NT2/D1 (cell line): ENCODE results near the gene GCNA.

Experiments
- DNase-seq: peaks from one replicate; pipeline ENCODE4 v3.0.0-alpha.2; 2011; ENCODE audit warnings: low read depth, low spot score
- H3K27me3 ChIP-seq: 2 replicates; pipeline ENCODE4 v1.6.0; 2011; ENCODE audit warnings: mild to moderate bottlenecking; ENCODE audit not compliant: insufficient read length, insufficient read depth
- H3K36me3 ChIP-seq: 2 replicates; pipeline ENCODE4 v1.6.1; 2011; ENCODE audit warnings: mild to moderate bottlenecking, low read length, mixed read lengths; ENCODE audit not compliant: insufficient read depth, insufficient read length
- H3K4me1 ChIP-seq: 2 replicates; pipeline ENCODE4 v1.5.1; 2011; ENCODE audit not compliant: insufficient read depth, insufficient read length
- H3K4me3 ChIP-seq: 2 replicates; pipeline ENCODE4 v1.5.1; 2011; ENCODE audit warnings: low read depth; ENCODE audit not compliant: insufficient read length
- H3K9ac ChIP-seq: 2 replicates; pipeline ENCODE4 v1.6.0; 2011; ENCODE audit warnings: low read depth; ENCODE audit not compliant: insufficient read length
- H3K9me3 ChIP-seq: 2 replicates; pipeline ENCODE4 v1.5.1; 2011; ENCODE audit warnings: mild to moderate bottlenecking, low read length; ENCODE audit not compliant: insufficient read depth
- SUZ12 ChIP-seq: IDR thresholded peaks from 2 replicates; pipeline ENCODE4 v1.6.1; 2011; ENCODE audit not compliant: insufficient read length, insufficient read depth; ENCODE audit errors: extremely low read depth
- YY1 ChIP-seq: IDR thresholded peaks from 2 replicates; pipeline ENCODE4 v1.6.1; 2011; ENCODE audit not compliant: insufficient read length, insufficient read depth
- ZNF274 ChIP-seq: IDR thresholded peaks from 2 replicates; pipeline ENCODE4 v1.6.1; 2011; ENCODE audit warnings: mild to moderate bottlenecking, low read depth, low read length

GCNA gene

GRCh38 chrX:71650333-71650969 is 72.2 kb downstream of the GCNA start:
- no peaks in the 10 kb centered on the region for H3K4me1 ChIP-seq
- H3K36me3 ChIP-seq, result no peaks in the 10 kb centered on the region
- no peak overlapping the region for H3K4me3 ChIP-seq
- no peaks in the 10 kb centered on the region for H3K27me3 ChIP-seq
- TF ChIP-seq SUZ12, result no peak
- TF ChIP-seq YY1, result no peak
- TF ChIP-seq ZNF274, result no peak
- H3K9ac ChIP-seq, result no peak overlapping the region
- DNase-seq, result no peak
- H3K9me3 ChIP-seq, result no peaks in the 10 kb centered on the region; the same call in 1 of the 2 replicates

- Histone ChIP-seq H3K36me3 (no peaks in the 10 kb centered on the region), H3K4me1 (no peaks in the 10 kb centered on the region), H3K27me3 (no peaks in the 10 kb centered on the region), H3K9ac (no peak overlapping the region), H3K9me3 (no peaks in the 10 kb centered on the region; the same call in 1 of the 2 replicates), H3K4me3 (no peak overlapping the region)
- TF ChIP-seq SUZ12 (no peak), YY1 (no peak), ZNF274 (no peak)
- peak; percentile 36 for DNase-seq
Measured at GRCh38 chrX:71652405-71652804, 74.2 kb downstream of the GCNA start.

GRCh38 chrX:71653344-71653743 is 75.1 kb downstream of the GCNA start:
- Histone ChIP-seq H3K4me3 (no peak overlapping the region), H3K27me3 (no peaks in the 10 kb centered on the region), H3K9me3 (no peaks in the 10 kb centered on the region; the same call in 1 of the 2 replicates), H3K4me1 (no peaks in the 10 kb centered on the region), H3K9ac (no peak overlapping the region), H3K36me3 (no peaks in the 10 kb centered on the region)
- no peak for DNase-seq
- no peak for TF ChIP-seq YY1
- TF ChIP-seq SUZ12, result no peak
- no peak for TF ChIP-seq ZNF274

GRCh38 chrX:71657267-71657666 is 79.0 kb downstream of the GCNA start:
- H3K9ac ChIP-seq, result no peak overlapping the region
- no peaks in the 10 kb centered on the region for H3K9me3 ChIP-seq
- H3K4me1 ChIP-seq, result no peaks in the 10 kb centered on the region
- no peaks in the 10 kb centered on the region for H3K36me3 ChIP-seq
- no peak for DNase-seq
- TF ChIP-seq SUZ12, result no peak
- H3K4me3 ChIP-seq, result no peak overlapping the region
- H3K27me3 ChIP-seq, result no peaks in the 10 kb centered on the region

- H3K36me3 ChIP-seq, result no peaks in the 10 kb centered on the region
- H3K27me3 ChIP-seq, result no peaks in the 10 kb centered on the region
- H3K4me1 ChIP-seq, result no peaks in the 10 kb centered on the region
- H3K9ac ChIP-seq, result no peak overlapping the region
- no peak for DNase-seq
- TF ChIP-seq SUZ12 (no peak), ZNF274 (no peak), YY1 (no peak)
- H3K9me3 ChIP-seq, result no peaks in the 10 kb centered on the region
- no peak overlapping the region for H3K4me3 ChIP-seq
Measured at GRCh38 chrX:71659342-71659741, 81.1 kb downstream of the GCNA start.

- H3K36me3 ChIP-seq, result no peaks in the 10 kb centered on the region
- no peak overlapping the region for H3K9ac ChIP-seq
- TF ChIP-seq ZNF274 (no peak), YY1 (no peak), SUZ12 (no peak)
- peaks cover under 1% of the 10 kb centered on the region for H3K4me1 ChIP-seq
- no peak for DNase-seq
- H3K4me3 ChIP-seq, result no peak overlapping the region
- H3K9me3 ChIP-seq, result no peaks in the 10 kb centered on the region
- no peaks in the 10 kb centered on the region for H3K27me3 ChIP-seq
Measured at GRCh38 chrX:71659959-71660358, 81.7 kb downstream of the GCNA start.

- Histone ChIP-seq H3K4me1 (peaks cover 4% of the 10 kb centered on the region), H3K9ac (no peak overlapping the region), H3K9me3 (no peaks in the 10 kb centered on the region), H3K27me3 (no peaks in the 10 kb centered on the region), H3K4me3 (no peak overlapping the region), H3K36me3 (no peaks in the 10 kb centered on the region)
- TF ChIP-seq SUZ12 (no peak), YY1 (no peak), ZNF274 (no peak)
- no peak for DNase-seq
Measured at GRCh38 chrX:71660562-71661416, 82.6 kb downstream of the GCNA start.
